GM23248 (cell line): ENCODE data around the gene NOC2L. TPM values are rescaled to one million over a fixed set of nuclear protein-coding genes. Genes with fewer than 3 reads are reported as not detected.

Experiments used
- DNase-seq: peaks from one replicate; pipeline ENCODE4 v3.0.0-alpha.2; 2015
- H2AFZ ChIP-seq: fragments of 200-600 bp; sonication (generic); 2 replicates; pipeline ENCODE4 v1.6.1; 2016; ENCODE audit warnings: antibody characterized with exemption
- H3F3A ChIP-seq: fragments of 200-600 bp; sonication (generic); 2 replicates; pipeline ENCODE4 v1.6.1; 2016; ENCODE audit warnings: mild to moderate bottlenecking, antibody characterized with exemption, mixed run types; ENCODE audit not compliant: insufficient read depth
- H3K27ac ChIP-seq: fragments of 200-600 bp; sonication (generic); 2 replicates; pipeline ENCODE4 v1.5.1; 2016; ENCODE audit warnings: mild to moderate bottlenecking
- H3K27me3 ChIP-seq: fragments of 200-600 bp; sonication (generic); replicated peaks from 2 replicates; pipeline ENCODE4 v1.6.1; 2016; ENCODE audit warnings: mild to moderate bottlenecking; ENCODE audit not compliant: insufficient read depth
- H3K36me3 ChIP-seq: fragments of 200-600 bp; sonication (generic); 2 replicates; pipeline ENCODE4 v1.6.1; 2016; ENCODE audit warnings: low read depth, mild to moderate bottlenecking
- H3K4me1 ChIP-seq: fragments of 200-600 bp; sonication (generic); 2 replicates; pipeline ENCODE4 v1.6.1; 2016; ENCODE audit warnings: mild to moderate bottlenecking; ENCODE audit not compliant: insufficient read depth
- H3K4me2 ChIP-seq: fragments of 200-600 bp; sonication (generic); one replicate; pipeline ENCODE4 v1.6.1; 2016; ENCODE audit warnings: mild to moderate bottlenecking; ENCODE audit not compliant: unreplicated experiment
- H3K4me3 ChIP-seq: fragments of 200-600 bp; sonication (generic); 2 replicates; pipeline ENCODE4 v1.5.1; 2016; ENCODE audit warnings: mild to moderate bottlenecking
- H3K79me2 ChIP-seq: fragments of 200-600 bp; sonication (generic); 2 replicates; pipeline ENCODE4 v1.6.1; 2016; ENCODE audit warnings: mild to moderate bottlenecking; ENCODE audit not compliant: insufficient read depth
- H3K9ac ChIP-seq: fragments of 200-600 bp; sonication (generic); 2 replicates; pipeline ENCODE4 v1.6.1; 2016; ENCODE audit warnings: mild to moderate bottlenecking
- H3K9me2 ChIP-seq: fragments of 200-600 bp; sonication (generic); 2 replicates; pipeline ENCODE4 v1.6.1; 2016; ENCODE audit warnings: mixed run types, mild to moderate bottlenecking, moderate library complexity; ENCODE audit not compliant: insufficient read depth
- H3K9me3 ChIP-seq: fragments of 200-600 bp; sonication (generic); one replicate; pipeline ENCODE4 v1.6.1; 2017; ENCODE audit warnings: low read depth
- H4K20me1 ChIP-seq: fragments of 200-600 bp; sonication (generic); 2 replicates; pipeline ENCODE4 v1.6.0; 2016; ENCODE audit not compliant: insufficient read depth
- EZH2 ChIP-seq: fragments of 200-600 bp; sonication (generic); IDR thresholded peaks from 2 replicates; pipeline ENCODE4 v1.6.1; 2018; ENCODE audit warnings: antibody characterized with exemption, mild to moderate bottlenecking; ENCODE audit not compliant: insufficient read depth, poor library complexity, severe bottlenecking
- EZH2phosphoT487 ChIP-seq: fragments of 200-600 bp; sonication (generic); IDR thresholded peaks from 2 replicates; pipeline ENCODE4 v1.6.1; 2018; ENCODE audit warnings: antibody characterized with exemption, moderate library complexity, mild to moderate bottlenecking, low read depth; ENCODE audit not compliant: insufficient read depth
- WGBS, 2 experiments: methylation state at CpG; one replicate each; pipeline ENCODE4 v1.1.6; 2015 to 2017; ENCODE audit warnings: low lambda C conversion rate in 2 of 2, low coverage in 1 of 2; ENCODE audit errors: missing lambda C conversion rate in 2 of 2; 5-methylcytosine and 5-hydroxymethylcytosine counted together
- in situ Hi-C: fragments of 300-500 bp; cut with MboI; formaldehyde crosslinking; loops from 2 replicates; pipeline ENCODE4 v1.15.0; 2020
- polyA plus RNA-seq: library from polyadenylated mRNA; unstranded; fragments of >200 nt; fragmentation: Nextera tagmentation; extraction: Ambion mirVana; gene quantifications from 2 replicates; pipeline ENCODE4 v1.2.1, GENCODE V29; 2016
- total RNA-seq: library from RNA; depleted of rRNA; stranded (reverse); fragments of >200 nt; shearing (Covaris generic); gene quantifications from 2 replicates; pipeline ENCODE4 v1.2.3, GENCODE V29; 2014

Gene NOC2L
- total and polyA plus RNA-seq, 2 experiments from 2014 or later = 64.0 to 67.3 TPM

- in situ Hi-C loops = no loop called here
- Histone ChIP-seq H2AFZ (no peak overlapping the region), H3K4me2 (peak overlapping the region; percentile 83), H3K27ac (peak overlapping the region; percentile 63), H3K4me1 (peaks cover 27% of the 10 kb centered on the region), H3K27me3 (no peaks in the 10 kb centered on the region), H3K4me3 (peak overlapping the region; percentile 83), H3K36me3 (no peaks in the 10 kb centered on the region), H3K9me2 (no peaks in the 10 kb centered on the region), H3F3A (no peaks in the 10 kb centered on the region; the same call in 1 of the 2 replicates), H4K20me1 (no peaks in the 10 kb centered on the region), H3K79me2 (no peaks in the 10 kb centered on the region), H3K9ac (peak overlapping the region; percentile 80; the same call in 1 of the 2 replicates), H3K9me3 (no peaks in the 10 kb centered on the region)
- 64 to 73% methylated on average over 11 to 13 of the region's 13 CpGs for WGBS, 2 experiments
- DNase-seq = peak; percentile 62
- TF ChIP-seq EZH2 = no peak
- TF ChIP-seq EZH2phosphoT487 = no peak
Observed at GRCh38 chr1:905811-906599, 53.1 kb downstream of the NOC2L start.

DNA sequence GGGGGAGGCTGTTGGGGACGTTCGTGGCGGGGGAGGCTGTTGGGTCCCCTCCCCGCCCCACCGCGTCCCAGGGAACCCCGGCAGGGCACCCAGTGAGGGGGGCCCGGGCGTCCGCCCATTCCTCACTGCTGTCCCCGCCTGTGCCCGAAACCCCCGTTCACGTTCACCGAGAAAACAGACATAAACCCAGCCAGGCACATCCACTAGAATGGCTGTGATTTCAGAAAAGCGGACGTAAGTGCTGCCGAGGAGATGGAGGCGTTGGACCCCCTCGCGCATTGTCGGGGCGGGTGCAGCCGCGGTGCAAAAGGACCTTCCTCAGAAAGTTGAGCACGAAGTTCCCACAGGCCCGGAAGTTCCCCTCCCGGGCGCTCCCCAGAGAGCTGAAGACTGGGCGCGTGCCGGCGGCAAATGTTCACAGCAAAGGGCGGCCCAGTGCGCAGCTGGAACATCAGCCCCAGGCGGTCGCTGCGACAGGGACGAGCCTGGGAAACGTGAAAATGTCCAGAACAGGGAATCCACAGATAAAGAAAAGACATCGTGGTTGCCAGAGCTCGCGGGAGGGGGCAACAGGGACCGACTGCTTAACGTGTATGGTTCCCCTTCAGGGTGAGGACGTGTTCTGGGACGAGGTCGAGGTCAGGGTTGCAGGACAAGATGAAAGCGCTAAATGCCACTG, 53.8 kb downstream of the NOC2L start:
- 9 to 14% methylated on average over 39 to 49 of the region's 49 CpGs for WGBS, 2 experiments
- peak overlapping the region; percentile 82 for H2AFZ ChIP-seq
- TF ChIP-seq EZH2phosphoT487 (no peak), EZH2 (no peak)
- H3K9ac ChIP-seq = peak overlapping the region; percentile 80
- no peaks in the 10 kb centered on the region for H3K27me3 ChIP-seq
- no peaks in the 10 kb centered on the region for H3K79me2 ChIP-seq
- peak overlapping the region; percentile 83 for H3K4me2 ChIP-seq
- DNase-seq = peak; percentile 72
- H3K9me2 ChIP-seq = no peaks in the 10 kb centered on the region
- no peaks in the 10 kb centered on the region for H3K9me3 ChIP-seq
- peaks cover 19% of the 10 kb centered on the region for H3K4me1 ChIP-seq
- no peaks in the 10 kb centered on the region for H4K20me1 ChIP-seq
- H3K27ac ChIP-seq = 0 out of 2 replicates have a peak overlapping the region, but pooled peaks have one; percentile 36
- no peaks in the 10 kb centered on the region for H3K36me3 ChIP-seq
- in situ Hi-C loops = no loop called here
- H3K4me3 ChIP-seq = peak overlapping the region; percentile 83
- no peaks in the 10 kb centered on the region; the same call in 1 of the 2 replicates for H3F3A ChIP-seq

GRCh38 chr1:904310-904950, 54.6 kb downstream of the NOC2L start:
- Histone ChIP-seq H3K9me2 (no peaks in the 10 kb centered on the region), H2AFZ (peak overlapping the region; percentile 82; the same call in 1 of the 2 replicates), H3K27me3 (no peaks in the 10 kb centered on the region), H3K9ac (peak overlapping the region; percentile 80), H3F3A (no peaks in the 10 kb centered on the region; the same call in 1 of the 2 replicates), H3K79me2 (no peaks in the 10 kb centered on the region), H3K4me2 (peak overlapping the region; percentile 83), H3K4me3 (peak overlapping the region; percentile 83), H3K9me3 (no peaks in the 10 kb centered on the region), H3K27ac (no peak overlapping the region), H4K20me1 (no peaks in the 10 kb centered on the region), H3K4me1 (peaks cover 17% of the 10 kb centered on the region), H3K36me3 (no peaks in the 10 kb centered on the region)
- TF ChIP-seq EZH2 = no peak
- no peak for TF ChIP-seq EZH2phosphoT487
- peak; percentile 89 for DNase-seq
- in situ Hi-C loops = no loop called here
- 1% methylated on average over 37 to 72 of the region's 91 CpGs for WGBS, 2 experiments

- Histone ChIP-seq H3K27ac (no peak overlapping the region), H3K4me3 (peak overlapping the region; percentile 83), H4K20me1 (no peaks in the 10 kb centered on the region), H3K9me3 (no peaks in the 10 kb centered on the region), H3K4me1 (peaks cover 17% of the 10 kb centered on the region), H2AFZ (peak overlapping the region; percentile 57; the same call in 1 of the 2 replicates), H3K27me3 (no peaks in the 10 kb centered on the region), H3F3A (no peaks in the 10 kb centered on the region; the same call in 1 of the 2 replicates), H3K4me2 (no peak overlapping the region), H3K9ac (peak overlapping the region; percentile 80; the same call in 1 of the 2 replicates), H3K9me2 (no peaks in the 10 kb centered on the region), H3K36me3 (no peaks in the 10 kb centered on the region), H3K79me2 (no peaks in the 10 kb centered on the region)
- no peak for TF ChIP-seq EZH2phosphoT487
- TF ChIP-seq EZH2 = no peak
- in situ Hi-C loops = no loop called here
- no peak for DNase-seq
- 78 to 88% methylated on average over 17 to 21 of the region's 21 CpGs for WGBS, 2 experiments
Observed at GRCh38 chr1:903721-904271, 55.3 kb downstream of the NOC2L start.
